ENCODE measurements around the gene KMT2D.

GRCh38 chr12:49049566-49050224 is 10.9 kb downstream of the KMT2D start:
- no peak for TF ChIP-seq POLR2AphosphoS5 (IDR thresholded peaks at IDR 0.05; ENCODE audit: low read depth, low read length)
- TF ChIP-seq POLR2A (IDR thresholded peaks at IDR 0.05; ENCODE audit: low read depth, low read length) = no peak

Measured in GM12892 (cell line).